NCI-H460 (cell line): ENCODE results near the gene RABGGTA. TPM values are rescaled to one million over a fixed set of nuclear protein-coding genes. Genes with fewer than 3 reads are reported as not detected.

Source experiments
- DNase-seq: peaks from one replicate; pipeline ENCODE4 v3.0.0-alpha.2; 2016; ENCODE audit warnings: low read depth; ENCODE audit errors: extremely low read depth
- total RNA-seq: library from RNA; depleted of rRNA; stranded (reverse); fragments of >200 nt; shearing (Covaris generic); gene quantifications from 2 replicates; pipeline ENCODE4 v1.2.3, GENCODE V29; 2014

Gene RABGGTA
- total RNA-seq, 1 experiment from 2014 or later, result 34.2 TPM

DNA sequence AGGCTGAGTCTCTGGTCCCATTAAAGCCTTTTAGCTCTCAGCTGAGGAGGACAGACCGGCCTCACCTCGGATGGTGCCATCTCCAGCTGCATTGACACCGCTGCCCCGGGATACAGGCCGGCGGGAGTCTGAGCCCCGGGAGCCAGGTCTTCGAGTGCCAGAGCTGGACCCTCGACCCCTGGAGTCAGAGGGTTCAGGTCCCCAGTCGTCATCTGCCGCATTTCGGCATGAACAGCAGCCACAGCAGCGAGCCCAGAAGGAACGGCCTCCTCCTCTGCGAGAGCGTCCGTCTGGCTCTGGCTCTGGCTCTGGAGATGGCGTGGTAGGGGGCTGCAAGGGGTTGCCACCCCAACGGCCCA is 9.4 kb downstream of the RABGGTA start:
- DNase-seq, result no peak

DNA sequence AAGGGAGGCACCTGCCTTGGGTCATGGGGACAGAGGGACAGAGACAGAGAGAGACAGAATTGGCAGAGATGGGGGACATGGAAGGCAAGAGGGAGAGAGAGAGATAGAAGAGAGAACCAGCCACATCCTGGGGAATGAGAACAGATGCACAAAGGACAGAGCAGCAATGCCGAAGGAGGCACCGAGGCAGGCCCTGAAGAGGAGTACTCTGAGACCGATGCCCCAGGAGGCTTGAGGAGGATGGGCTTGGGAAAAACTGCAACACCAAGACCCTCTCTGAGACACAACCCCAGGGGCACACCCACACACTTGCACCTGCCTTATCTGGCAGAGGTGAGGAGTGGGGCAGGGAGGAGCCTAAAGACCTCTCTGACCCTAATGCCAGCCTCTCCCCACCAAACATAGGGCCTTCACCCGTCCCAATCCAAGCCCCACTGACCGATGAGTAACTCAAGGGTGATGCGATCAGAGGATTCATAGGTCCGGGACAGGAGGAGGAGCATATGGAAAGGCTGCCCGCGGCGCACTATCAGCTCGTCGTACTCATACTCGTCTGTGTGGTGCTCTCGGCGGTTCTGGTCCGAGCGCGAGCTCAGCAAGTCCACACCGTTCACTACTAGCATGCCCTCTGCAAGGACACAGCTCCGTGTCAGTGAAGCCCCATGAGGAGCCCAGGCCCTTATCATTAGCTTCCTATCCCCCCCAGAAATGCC is 10.0 kb downstream of the RABGGTA start:
- DNase-seq, result no peak

DNA sequence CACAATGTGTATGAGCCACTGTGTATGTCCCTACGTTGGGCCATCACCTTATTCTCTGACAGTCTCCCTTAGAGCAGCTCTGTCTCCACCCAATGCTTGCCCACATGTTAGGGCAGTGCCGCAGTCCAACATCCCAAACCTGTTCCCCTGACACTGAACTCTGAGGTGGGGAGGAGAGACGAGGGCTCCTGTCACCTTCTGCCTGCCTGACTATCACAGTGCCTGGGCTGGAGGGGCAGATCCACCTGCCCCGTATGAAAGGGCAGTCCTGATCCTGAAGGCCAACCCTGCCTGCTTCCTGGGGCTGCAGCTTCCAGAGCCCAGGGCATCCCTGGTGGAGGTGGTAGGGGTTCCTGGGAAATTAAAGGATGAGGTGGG is 10.6 kb downstream of the RABGGTA start:
- DNase-seq, result no peak

DNA sequence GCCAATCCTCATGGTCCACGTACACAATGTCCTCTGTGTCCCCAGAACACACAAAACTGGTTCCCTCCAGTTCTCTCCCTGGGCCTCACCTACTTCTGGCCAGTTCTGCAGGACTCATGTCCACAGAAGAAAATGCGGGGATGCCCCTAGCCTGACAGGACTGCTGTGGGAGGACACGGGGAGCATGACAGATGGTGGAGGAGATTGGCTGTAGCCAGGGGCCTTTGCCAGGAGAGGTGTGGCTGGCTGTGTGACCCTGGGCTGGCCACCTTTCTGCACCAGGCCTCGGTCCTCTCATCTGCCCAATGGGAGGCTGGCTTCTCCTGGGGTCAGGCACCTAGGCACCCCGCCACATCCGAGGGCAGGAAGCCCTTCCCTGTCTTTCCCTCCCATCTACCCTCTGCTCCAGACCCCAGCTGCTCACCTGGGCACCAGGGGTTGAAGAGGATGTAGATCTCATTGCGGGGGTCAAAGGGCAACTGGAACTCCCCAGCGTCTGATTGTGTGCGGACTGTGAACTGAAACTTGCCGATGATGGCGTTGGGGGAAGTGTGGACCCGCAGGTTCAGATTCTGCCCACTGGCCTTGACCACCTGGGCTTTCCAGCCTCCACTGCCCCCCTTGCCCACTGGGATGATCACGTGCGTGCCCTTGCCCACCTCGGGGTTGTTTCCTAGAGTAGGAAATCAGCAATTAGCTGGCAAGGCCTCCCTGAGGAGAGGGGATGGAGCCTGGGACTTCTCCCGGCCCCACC is 11.2 kb downstream of the RABGGTA start:
- DNase-seq, result no peak

DNA sequence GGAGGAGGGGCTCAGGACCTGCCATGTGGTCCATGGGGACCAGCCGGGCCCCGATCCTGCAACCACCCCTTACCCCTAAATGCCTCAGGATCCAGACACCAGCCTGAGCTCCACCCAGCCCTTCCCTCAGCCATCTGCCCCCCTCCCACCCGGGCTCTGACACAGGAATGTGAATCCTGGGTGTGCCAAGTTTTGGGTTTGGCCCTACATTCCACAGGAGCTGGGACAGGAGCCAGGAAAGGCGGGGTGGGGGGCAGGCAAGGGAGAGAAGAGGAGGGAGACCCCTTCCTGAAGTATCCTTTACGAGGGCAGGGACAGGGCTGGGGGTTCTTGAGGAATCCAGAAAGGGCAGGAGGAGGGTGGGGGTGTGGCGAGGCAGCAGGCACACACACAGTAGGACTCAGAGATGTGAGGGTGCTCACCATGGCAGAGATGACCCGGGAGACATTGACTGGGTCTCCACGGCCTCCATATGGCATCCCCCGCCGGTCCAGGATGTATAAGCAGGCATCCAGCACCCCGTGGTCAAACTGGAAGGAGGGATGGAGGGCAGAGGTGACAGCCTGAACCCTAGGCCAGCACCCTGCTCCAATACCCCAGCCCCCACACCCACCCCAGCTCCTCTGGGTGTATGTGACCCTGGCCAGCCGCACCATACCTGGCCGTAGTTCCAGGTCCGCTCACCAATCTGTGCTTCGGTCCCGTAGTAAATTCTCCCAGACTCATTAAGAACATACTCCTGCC is 11.9 kb downstream of the RABGGTA start:
- DNase-seq, result peak; percentile 56

DNA sequence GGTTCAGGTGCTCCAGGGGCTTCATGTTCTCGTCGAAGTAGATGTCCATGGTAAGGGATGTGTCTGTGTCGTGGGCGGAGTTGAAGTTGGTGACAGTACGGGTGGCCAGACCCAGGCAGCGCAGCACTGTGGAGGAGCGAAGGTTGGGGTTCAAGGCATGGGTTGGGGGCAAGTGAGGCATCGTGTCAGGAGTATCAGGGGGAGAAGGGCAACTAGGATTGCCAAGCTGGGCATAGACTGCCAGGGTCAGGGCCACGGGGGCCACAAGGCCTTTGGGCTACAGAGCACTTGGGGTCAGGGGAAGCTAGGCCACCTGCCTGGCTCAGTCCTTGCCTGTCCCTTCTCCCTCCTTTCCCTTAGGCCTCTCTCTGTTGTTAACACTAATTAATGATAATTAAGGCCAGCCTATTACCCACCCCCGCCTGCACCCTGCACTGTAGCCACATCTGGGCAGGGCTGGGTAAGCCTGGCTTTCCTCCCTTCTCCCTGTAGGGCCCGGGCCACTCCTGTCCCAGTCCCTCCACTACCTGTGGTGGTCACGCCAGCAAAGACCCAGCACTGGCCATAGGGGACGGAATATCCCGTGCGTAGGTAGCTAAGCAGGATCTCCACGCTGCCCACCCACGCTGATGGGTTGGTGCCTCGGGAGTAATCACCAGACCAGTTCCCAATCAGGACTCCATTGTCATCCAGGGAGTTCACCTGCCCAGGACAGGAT is 12.7 kb downstream of the RABGGTA start:
- no peak for DNase-seq

DNA sequence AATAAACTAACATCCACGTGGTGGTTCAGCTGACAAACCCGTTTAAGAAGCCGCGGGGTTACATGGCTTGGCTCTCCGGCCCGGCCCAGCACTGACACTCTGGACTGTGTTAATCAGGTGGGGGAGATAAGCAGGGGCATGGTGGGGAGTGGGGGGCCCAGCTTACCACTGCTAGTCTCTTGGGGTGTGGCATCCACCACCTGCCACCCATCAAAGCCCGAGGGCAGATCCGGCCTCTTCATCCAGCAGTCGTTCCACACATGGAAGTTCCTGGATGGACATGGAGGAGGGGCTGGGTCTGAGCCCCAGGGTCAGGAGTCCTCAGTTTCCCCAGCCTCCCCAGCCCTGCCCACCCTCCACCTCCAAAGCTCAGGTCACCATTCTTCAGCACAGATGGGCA is 13.3 kb downstream of the RABGGTA start:
- DNase-seq, result no peak

DNA sequence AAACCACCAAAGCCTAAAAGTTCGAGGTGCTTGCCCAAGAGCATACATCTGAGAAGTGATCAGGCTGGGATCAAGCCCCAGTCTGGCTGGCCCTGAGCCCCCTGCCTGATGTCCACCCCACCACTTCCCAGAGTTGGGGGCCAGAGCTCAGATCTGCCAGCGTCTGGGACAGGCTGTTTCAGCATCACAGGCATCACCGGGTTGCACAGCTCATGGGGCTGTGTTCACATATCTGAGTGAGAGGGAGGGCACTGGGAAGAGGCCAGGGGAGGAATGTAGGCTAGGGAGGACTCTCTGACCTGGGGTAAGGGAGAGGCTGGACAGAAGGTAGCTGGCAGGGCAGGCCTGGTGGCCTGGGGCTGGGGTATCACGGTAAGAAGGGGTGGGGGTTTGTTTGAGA is 14.4 kb downstream of the RABGGTA start:
- no peak for DNase-seq

DNA sequence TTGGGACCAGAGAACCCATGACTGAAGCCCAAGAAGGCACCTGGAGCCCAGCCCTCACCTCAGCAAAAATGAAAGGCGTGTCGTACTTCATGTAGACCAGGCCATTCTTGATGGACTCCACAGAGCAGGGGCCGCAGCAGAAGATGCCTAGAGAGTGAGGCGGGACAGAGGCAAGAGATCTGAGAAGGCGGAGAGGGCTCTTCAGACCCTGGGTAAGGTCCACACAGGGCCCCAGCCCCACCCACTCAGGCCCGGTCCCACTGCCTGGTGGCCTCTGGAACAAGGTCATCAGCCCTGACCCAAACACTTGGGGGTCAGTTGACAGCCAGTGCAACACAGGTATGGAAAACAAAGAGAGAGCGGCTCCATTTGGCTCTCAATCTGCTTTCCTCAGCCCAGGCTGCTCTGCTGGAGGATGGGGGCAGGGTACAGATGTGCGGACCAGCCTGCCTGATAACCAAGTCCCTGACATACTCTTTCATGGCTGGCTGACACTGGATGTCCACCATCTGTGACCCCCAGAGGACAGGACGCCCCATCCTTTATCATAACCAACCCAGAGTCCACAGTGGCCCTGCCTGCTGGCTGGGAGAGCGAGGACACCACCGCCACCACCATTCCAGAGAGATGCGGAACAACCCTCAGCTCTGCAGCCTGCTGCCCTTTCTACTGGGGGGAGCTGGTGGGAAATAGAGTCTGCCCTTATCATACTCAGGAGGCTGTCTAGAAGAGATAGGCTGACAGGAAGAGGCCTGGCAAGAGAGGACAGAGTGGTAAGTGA is 15.3 kb downstream of the RABGGTA start:
- no peak for DNase-seq

DNA sequence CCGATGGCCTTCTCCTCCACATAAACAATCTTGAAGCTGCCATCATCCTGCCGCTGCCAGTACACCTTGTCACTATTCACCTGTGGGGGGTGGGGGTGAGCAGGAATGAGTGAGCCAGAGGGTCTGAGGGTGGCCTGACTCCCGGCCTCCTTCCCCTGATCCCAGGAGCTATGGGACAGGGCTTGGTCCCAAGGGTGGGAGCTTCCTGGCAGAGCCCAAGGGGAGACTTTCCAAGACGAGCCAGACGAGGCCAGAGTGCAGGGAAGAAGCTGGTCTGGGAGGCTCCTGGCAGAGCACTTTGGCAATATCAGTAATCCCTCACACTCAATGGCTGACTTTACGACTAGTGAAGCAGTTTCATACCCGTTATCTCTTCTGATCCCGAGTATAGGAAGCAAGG is 16.0 kb downstream of the RABGGTA start:
- no peak for DNase-seq

DNA sequence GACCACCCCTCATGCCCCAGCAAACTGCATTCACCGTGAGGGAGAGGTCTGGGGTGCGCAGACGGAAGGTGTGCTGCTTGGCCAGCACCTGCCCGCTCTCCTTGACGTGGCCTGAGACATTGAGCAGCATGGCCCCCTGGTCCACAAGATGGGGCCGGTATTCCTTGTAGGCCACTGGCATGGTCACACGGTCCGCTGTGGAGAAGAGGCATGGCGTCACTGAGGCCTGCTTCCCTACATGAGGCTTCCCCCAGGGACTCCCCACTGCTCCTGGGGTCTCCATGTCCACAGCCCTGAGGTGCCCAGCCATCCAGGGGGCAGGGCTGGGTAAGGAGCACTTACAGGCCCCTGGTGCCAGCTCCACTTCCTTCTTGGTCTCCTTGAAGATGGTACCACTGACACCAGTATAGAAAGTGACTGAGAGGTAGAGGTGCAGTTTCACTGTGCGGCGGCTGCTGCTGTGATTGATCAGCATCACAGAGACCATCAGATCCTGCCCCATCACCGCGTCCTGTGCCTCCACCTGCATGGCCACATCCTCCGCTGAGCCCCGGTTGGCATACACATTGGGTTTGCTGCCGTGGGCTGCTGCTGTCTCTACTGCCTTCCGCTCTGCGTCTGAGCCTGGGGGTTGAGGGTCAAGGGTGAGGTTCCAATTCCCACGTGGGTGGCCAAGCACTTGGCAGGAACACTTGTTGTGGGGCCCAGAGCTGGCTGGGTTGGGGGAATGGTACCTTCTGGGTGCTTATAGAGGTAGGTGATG is 16.6 kb downstream of the RABGGTA start:
- DNase-seq, result no peak

DNA sequence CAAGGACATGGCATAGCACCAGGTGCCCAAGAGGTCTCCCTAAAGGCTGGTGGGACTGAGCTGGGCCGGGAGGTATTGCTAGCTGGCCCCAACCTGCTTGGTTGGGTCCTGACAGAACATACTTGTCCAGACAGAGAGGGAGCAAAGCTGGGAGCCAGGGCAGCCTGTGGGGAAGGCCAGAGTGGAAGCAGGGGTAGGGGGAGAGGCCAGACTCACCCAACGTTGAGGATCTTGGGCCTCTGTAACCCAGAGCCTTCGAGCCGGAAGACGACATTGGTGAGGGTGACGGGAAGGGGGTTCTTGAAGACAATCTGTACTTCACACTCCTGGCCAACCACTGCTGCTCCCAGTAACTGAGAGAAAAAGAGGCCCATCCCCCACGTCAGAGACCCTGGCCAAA is 17.5 kb downstream of the RABGGTA start:
- DNase-seq, result no peak

DNA sequence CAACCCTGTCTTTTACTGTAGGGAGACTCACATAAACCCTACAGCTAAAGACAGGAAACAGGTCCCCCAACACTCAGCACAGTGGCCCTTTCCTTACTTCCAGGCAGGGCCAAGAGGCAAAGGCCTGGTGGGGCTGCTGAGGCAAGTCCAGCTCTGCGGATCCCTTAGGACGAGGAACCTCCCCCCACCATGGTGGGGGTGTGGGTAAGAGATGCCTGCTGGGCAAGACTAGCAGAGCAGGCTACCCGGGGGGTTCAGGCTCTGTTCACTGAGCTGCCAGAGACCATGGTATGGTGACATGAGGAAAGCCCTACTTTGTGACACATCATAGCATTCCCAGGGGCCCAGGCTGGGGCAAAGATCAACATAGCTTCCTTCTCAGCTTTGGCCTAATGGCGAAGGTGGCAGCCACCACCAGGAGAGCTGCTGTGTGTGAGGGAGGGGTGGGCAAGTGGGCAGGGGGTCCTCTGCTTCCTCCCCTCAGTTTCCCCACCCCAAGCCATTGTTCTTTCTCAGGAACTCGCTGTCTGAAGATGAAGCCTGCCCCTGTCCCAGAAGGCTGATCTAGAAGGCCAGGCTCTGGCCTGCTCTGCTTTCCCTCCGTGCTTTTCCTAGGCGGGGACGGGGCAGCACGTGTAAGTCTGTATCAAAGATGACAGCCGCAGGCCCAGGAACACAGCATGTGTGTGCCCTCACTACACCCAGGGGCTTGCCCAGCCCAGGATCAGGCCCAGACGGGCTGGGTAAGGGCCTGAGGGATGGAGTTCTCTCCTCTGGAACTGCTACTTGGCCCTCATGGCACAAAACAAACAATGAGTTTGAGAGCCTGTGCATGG is 18.9 kb downstream of the RABGGTA start:
- DNase-seq, result no peak

DNA sequence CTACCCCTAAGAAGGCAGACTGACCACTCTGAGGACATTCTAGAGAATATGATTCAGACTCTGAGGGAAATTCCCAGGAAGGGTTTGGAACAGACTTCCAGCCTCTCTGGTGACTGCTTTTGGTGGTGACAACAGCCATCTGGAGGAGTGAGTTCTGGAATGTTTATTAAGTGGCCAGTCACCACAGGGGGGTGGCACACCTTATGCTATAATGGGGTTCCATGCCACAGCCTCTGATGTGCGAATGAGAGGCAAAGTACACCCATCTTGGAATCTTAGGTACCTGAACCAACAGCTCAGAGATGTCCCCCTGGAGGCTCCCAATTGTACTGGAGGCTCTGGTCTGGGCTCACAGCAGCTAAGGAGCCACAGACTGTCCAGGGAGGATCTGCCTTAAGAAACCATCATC is 19.5 kb downstream of the RABGGTA start:
- DNase-seq, result no peak

DNA sequence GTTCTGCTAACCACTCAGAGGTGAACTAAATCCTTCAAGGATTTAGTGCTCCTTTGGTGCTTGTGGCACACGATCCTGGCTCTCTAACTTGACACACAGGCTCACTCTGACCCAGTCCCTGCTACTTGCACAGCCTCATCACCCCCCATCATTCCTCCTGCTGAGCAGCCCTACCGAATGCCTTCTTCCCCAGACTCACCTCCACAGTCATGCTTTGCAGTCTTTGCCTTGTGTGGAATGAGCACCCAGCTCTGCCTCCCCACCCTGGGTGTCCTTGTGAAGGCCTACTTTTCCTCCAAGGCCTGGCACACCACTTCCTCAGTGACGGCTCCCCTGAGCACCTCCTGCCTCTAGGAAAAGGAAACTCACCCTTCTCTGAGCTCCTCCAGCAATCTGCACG is 21.0 kb downstream of the RABGGTA start:
- no peak for DNase-seq

DNA sequence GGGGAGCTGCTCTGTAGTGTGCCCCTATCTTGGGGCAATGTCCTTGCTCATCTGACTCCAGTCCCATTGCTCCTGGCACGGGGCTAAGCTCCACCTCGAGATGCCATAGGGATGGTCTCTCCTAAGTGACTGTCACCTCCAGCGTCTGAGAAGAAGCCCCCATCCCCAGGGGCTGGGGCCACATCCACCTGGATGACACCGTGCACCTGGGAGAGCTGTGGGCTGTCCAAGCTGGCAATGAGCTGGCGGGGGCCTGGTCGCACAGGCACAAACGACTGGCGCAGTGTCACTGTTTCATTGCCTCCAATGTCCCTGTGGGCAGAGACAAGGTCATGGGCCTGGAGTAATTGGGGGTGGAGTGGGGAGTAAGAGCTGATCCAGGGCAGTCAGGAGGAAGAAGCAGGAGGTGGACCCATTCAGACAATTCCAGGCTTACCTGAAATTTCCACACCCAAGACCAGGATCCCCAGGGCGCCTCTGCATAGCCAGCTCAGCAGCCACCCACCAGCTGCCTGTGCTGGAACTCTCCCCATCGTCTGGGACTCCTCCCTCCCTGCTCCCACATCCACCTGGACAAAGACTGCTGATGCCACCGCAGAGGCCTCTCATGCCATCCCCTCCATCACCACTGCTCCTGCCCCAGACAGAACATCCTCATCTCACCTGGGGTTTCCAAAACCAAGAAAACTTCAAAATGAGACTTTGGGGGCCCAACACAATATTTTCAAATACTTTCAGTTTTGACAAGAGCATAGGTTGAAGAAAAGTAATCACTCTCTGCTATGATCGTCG is 22.0 kb downstream of the RABGGTA start:
- DNase-seq, result no peak

DNA sequence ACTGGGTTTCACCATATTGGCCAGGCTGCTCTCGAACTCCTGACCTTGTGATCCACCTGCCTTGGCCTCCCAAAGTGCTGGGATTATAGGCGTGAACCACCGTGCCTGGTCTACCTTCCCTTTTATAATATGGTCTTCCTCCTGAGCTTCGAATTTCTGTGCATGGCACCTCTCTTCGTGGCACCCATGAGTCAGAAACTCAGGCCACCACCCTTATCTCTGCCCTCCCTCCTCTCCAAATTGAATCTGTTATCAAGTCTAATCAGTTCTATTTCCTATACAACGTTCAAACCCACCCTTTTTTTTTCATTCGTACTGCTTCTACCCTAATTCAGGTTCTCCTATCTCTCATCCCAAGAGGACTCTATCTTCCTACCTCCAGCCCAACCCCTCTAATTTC is 24.0 kb downstream of the RABGGTA start:
- DNase-seq, result no peak

DNA sequence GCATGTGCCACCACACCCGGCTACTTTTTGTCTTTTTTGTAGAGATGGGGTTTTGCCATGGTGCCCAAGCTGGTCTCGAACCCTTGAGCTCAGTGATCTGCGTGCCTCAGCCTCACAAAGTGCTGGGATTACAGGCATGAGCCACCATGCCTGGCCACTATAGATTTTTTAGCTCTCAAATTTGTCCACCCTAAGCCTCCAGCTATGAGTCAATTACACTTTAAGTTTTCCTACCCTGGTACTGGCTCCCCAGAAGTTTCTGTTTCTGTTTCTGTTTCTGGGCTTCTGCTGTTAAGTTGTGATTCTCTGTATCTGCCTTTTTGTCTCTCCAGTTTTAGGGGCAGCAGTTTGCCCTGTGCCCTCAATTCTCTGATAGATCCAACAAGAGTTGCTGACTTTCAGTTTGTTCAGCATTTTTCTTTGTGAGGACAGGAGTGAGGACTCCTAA is 24.6 kb downstream of the RABGGTA start:
- DNase-seq, result no peak
